Activated B cell treated with CpG ODN at 0.5 μM for 24 hours (primary cell): ENCODE data around the gene KLHL7. TPM values are rescaled to one million over a fixed set of nuclear protein-coding genes. Genes with fewer than 3 reads are reported as not detected.

Source experiments
- ATAC-seq: fragments of 200-7000 bp; cut with Tn5 transposase; one replicate; pipeline ENCODE4 v1.10.0; 2021; ENCODE audit warnings: low read depth, mild to moderate bottlenecking, moderate library complexity
- CTCF ChIA-PET: fragments of 350-600 bp; sonication (Branson Sonifier 250); formaldehyde crosslinking; loops from one replicate; lab custom pipeline; 2021; ENCODE audit warnings: antibody characterized with exemption; lab: Charles Lee
- POLR2A ChIA-PET: fragments of 350-600 bp; sonication (Branson Sonifier 250); formaldehyde crosslinking; loops from one replicate; lab custom pipeline; 2021; ENCODE audit warnings: antibody characterized with exemption; lab: Charles Lee
- DNase-seq: peaks from one replicate; pipeline ENCODE4 v3.0.0; 2022
- H3K27ac Mint-ChIP-seq: one replicate; pipeline ENCODE4 v1.8.0; 2020; ENCODE audit warnings: mixed read lengths
- H3K27me3 Mint-ChIP-seq: one replicate; pipeline ENCODE4 v1.8.0; 2021; ENCODE audit warnings: mixed read lengths
- H3K36me3 Mint-ChIP-seq: one replicate; pipeline ENCODE4 v1.8.0; 2021; ENCODE audit warnings: low read depth, mixed read lengths
- H3K4me1 Mint-ChIP-seq: one replicate; pipeline ENCODE4 v1.8.0; 2021; ENCODE audit warnings: mixed read lengths
- H3K4me3 Mint-ChIP-seq: one replicate; pipeline ENCODE4 v1.8.0; 2020; ENCODE audit warnings: mild to moderate bottlenecking, mixed read lengths
- H3K9me3 Mint-ChIP-seq: one replicate; pipeline ENCODE4 v1.8.0; 2020; ENCODE audit warnings: mixed read lengths
- CTCF ChIP-seq: fragments of 200-600 bp; IDR thresholded peaks from one replicate; pipeline ENCODE4 v1.8.0; 2022; ENCODE audit warnings: antibody characterized with exemption, mild to moderate bottlenecking
- intact Hi-C: fragments of 100-400 bp; cut with micrococcal nuclease; formaldehyde crosslinking; loops from one replicate; pipeline ENCODE4 v1.15.1; 2024
- total RNA-seq: library from RNA; stranded (reverse); gene quantifications from 2 replicates; pipeline ENCODE4 v1.2.3, GENCODE V29; 2022

The KLHL7 gene
- total RNA-seq, 1 donor from 2014 or later = 13.4 TPM

- intact Hi-C loops = no loop called here
- Mint-ChIP-seq H3K36me3 (peaks cover 36% of the 10 kb centered on the region), H3K27me3 (peaks cover 18% of the 10 kb centered on the region), H3K4me1 (peaks cover 5% of the 10 kb centered on the region), H3K27ac (no peak overlapping the region), H3K9me3 (no peaks in the 10 kb centered on the region), H3K4me3 (no peak overlapping the region)
- CTCF ChIA-PET = no interaction called here
- DNase-seq (no peak), ATAC-seq (no peak)
- POLR2A ChIA-PET = no interaction called here
- TF ChIP-seq CTCF = no peak
These were observed 98.7 kb downstream of the KLHL7 start for GRCh38 chr7:23204241-23204640.

- POLR2A ChIA-PET = interaction anchor here (0.6 kb wide), 1 partner anchor 16 kb away, joined by 6 read pairs; no protein-coding TSS in a partner anchor
- intact Hi-C loops = no loop called here
- no peaks in the 10 kb centered on the region for H3K9me3 Mint-ChIP-seq
These were observed 100.0 kb downstream of the KLHL7 start for GRCh38 chr7:23205577-23205908.

GRCh38 chr7:23205909-23206767 lies 100.6 kb downstream of the KLHL7 start:
- Mint-ChIP-seq H3K27ac (no peak overlapping the region), H3K36me3 (peaks cover 20% of the 10 kb centered on the region), H3K27me3 (peaks cover 20% of the 10 kb centered on the region), H3K9me3 (no peaks in the 10 kb centered on the region), H3K4me1 (peaks cover 5% of the 10 kb centered on the region), H3K4me3 (peak overlapping the region; percentile 20)
- intact Hi-C loops = no loop called here
- DNase-seq (no peak), ATAC-seq (peak; percentile 14)
- ChIA-PET CTCF (no interaction called here), POLR2A (interaction anchor here (0.6 to 1.4 kb wide), 2 partner anchors 17 to 25 kb away, joined by 3 to 6 read pairs; partner anchors contain the start of gene NUP42)
- TF ChIP-seq CTCF = no peak

More at GRCh38 chr7:23205577-23205908, 100.0 kb downstream of the KLHL7 start:
- Mint-ChIP-seq H3K36me3 (peaks cover 23% of the 10 kb centered on the region), H3K27ac (no peak overlapping the region), H3K4me1 (peaks cover 5% of the 10 kb centered on the region), H3K27me3 (peaks cover 20% of the 10 kb centered on the region), H3K4me3 (peak overlapping the region; percentile 20)
- CTCF ChIA-PET = no interaction called here
- ATAC-seq = no peak
- no peak for TF ChIP-seq CTCF
- no peak for DNase-seq

GRCh38 chr7:23207021-23207420 lies 101.4 kb downstream of the KLHL7 start:
- ChIA-PET CTCF (no interaction called here), POLR2A (interaction anchor here (1.4 kb wide), 1 partner anchor 26 kb away, joined by 3 read pairs; the partner anchor contains the start of gene NUP42)
- Mint-ChIP-seq H3K27ac (no peak overlapping the region), H3K4me1 (peaks cover 5% of the 10 kb centered on the region), H3K4me3 (no peak overlapping the region), H3K27me3 (peaks cover 20% of the 10 kb centered on the region), H3K36me3 (peaks cover 13% of the 10 kb centered on the region), H3K9me3 (no peaks in the 10 kb centered on the region)
- TF ChIP-seq CTCF = no peak
- ATAC-seq (no peak), DNase-seq (no peak)
- intact Hi-C loops = no loop called here

- Mint-ChIP-seq H3K4me3 (no peak overlapping the region), H3K9me3 (no peaks in the 10 kb centered on the region), H3K36me3 (peaks cover 11% of the 10 kb centered on the region), H3K4me1 (peaks cover 5% of the 10 kb centered on the region), H3K27me3 (peaks cover 28% of the 10 kb centered on the region), H3K27ac (no peak overlapping the region)
- DNase-seq (no peak), ATAC-seq (no peak)
- CTCF ChIA-PET = no interaction called here
- no peak for TF ChIP-seq CTCF
- intact Hi-C loops = no loop called here
- POLR2A ChIA-PET = no interaction called here
These were observed 102.3 kb downstream of the KLHL7 start for GRCh38 chr7:23207884-23208283.
